ENCODE results near the gene PCBP4.

- no peak for TF ChIP-seq POLR2A (IDR thresholded peaks at IDR 0.05; ENCODE audit: low read depth, low read length)
- TF ChIP-seq TAF1 (IDR thresholded peaks at IDR 0.05; ENCODE audit: borderline replicate concordance, low read depth, low read length), result no peak
These were observed 13.1 kb downstream of the PCBP4 start for GRCh38 chr3:51954105-51954504.
